ENCODE results near the gene DOCK2. TPM values are rescaled to one million over a fixed set of nuclear protein-coding genes. Genes with fewer than 3 reads are reported as not detected.

The DOCK2 gene
- polyA plus RNA-seq, 1 of the 3 experiments (the other 2 are of a cell fraction) = 3.8 TPM

DNA sequence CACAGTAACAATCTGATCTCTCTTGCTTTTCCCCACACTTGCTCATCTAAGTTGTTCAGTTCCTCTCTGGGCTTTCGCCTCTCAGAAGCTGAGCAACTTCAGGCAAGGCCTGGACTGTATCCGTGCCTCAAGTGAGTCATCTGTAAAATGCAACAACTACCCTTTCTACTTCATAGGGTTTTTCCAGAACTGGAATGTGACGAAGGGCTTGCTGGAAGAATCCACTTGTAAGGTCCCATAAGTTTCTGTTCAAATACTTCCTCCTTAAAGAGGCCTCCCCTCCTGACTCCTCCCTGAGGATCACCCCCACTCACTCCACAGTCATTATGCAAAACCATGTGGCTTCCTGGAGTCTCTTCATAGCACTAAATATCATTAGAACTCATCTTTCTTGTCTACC is 360.7 kb downstream of the DOCK2 start:
- TF ChIP-seq, protein P1, sequence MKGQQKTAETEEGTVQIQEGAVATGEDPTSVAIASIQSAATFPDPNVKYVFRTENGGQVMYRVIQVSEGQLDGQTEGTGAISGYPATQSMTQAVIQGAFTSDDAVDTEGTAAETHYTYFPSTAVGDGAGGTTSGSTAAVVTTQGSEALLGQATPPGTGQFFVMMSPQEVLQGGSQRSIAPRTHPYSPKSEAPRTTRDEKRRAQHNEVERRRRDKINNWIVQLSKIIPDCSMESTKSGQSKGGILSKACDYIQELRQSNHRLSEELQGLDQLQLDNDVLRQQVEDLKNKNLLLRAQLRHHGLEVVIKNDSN (IDR thresholded peaks at IDR 0.05; ENCODE audit: borderline replicate concordance, low read depth) = no peak
- TF ChIP-seq RFX5 (IDR thresholded peaks at IDR 0.05; ENCODE audit: low read length) (no peak), TCF12 (IDR thresholded peaks at IDR 0.05) (no peak), TAF1 (IDR thresholded peaks at IDR 0.05; ENCODE audit: borderline replicate concordance, low read depth, low read length) (no peak), MXI1 (IDR thresholded peaks at IDR 0.05; ENCODE audit: low read depth, low read length) (no peak), EZH2phosphoT487 (IDR thresholded peaks at IDR 0.05; ENCODE audit: borderline replicate concordance, low read depth) (no peak), ELF1 (IDR thresholded peaks at IDR 0.05) (no peak), NFIC (IDR thresholded peaks at IDR 0.05; ENCODE audit: borderline replicate concordance) (no peak), SMC3 (IDR thresholded peaks at IDR 0.05; ENCODE audit: low read depth, low read length) (no peak), FOXM1 (IDR thresholded peaks at IDR 0.05; ENCODE audit: low read depth) (no peak), EP300 (IDR thresholded peaks at IDR 0.05; ENCODE audit: borderline replicate concordance in 1 of 2, low read depth in 1 of 2, low read length in 1 of 2) (no peak), GABPA (IDR thresholded peaks at IDR 0.05; ENCODE audit: low read depth) (no peak), FOSL2 (IDR thresholded peaks at IDR 0.05; ENCODE audit: borderline replicate concordance, low read depth) (no peak), JUND (IDR thresholded peaks at IDR 0.05) (no peak), RXRA (IDR thresholded peaks at IDR 0.05; ENCODE audit: borderline replicate concordance, low read depth) (no peak)
- TF ChIP-seq, protein P2, sequence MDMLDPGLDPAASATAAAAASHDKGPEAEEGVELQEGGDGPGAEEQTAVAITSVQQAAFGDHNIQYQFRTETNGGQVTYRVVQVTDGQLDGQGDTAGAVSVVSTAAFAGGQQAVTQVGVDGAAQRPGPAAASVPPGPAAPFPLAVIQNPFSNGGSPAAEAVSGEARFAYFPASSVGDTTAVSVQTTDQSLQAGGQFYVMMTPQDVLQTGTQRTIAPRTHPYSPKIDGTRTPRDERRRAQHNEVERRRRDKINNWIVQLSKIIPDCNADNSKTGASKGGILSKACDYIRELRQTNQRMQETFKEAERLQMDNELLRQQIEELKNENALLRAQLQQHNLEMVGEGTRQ (IDR thresholded peaks at IDR 0.05; ENCODE audit: borderline replicate concordance, low read depth, low read length) = no peak
- TF ChIP-seq, protein P3, sequence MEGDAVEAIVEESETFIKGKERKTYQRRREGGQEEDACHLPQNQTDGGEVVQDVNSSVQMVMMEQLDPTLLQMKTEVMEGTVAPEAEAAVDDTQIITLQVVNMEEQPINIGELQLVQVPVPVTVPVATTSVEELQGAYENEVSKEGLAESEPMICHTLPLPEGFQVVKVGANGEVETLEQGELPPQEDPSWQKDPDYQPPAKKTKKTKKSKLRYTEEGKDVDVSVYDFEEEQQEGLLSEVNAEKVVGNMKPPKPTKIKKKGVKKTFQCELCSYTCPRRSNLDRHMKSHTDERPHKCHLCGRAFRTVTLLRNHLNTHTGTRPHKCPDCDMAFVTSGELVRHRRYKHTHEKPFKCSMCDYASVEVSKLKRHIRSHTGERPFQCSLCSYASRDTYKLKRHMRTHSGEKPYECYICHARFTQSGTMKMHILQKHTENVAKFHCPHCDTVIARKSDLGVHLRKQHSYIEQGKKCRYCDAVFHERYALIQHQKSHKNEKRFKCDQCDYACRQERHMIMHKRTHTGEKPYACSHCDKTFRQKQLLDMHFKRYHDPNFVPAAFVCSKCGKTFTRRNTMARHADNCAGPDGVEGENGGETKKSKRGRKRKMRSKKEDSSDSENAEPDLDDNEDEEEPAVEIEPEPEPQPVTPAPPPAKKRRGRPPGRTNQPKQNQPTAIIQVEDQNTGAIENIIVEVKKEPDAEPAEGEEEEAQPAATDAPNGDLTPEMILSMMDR (IDR thresholded peaks at IDR 0.05) = no peak
- TF ChIP-seq, protein P4, sequence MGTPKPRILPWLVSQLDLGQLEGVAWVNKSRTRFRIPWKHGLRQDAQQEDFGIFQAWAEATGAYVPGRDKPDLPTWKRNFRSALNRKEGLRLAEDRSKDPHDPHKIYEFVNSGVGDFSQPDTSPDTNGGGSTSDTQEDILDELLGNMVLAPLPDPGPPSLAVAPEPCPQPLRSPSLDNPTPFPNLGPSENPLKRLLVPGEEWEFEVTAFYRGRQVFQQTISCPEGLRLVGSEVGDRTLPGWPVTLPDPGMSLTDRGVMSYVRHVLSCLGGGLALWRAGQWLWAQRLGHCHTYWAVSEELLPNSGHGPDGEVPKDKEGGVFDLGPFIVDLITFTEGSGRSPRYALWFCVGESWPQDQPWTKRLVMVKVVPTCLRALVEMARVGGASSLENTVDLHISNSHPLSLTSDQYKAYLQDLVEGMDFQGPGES (IDR thresholded peaks at IDR 0.05; ENCODE audit: low read depth, low read length) = no peak
- TF ChIP-seq, protein P5, sequence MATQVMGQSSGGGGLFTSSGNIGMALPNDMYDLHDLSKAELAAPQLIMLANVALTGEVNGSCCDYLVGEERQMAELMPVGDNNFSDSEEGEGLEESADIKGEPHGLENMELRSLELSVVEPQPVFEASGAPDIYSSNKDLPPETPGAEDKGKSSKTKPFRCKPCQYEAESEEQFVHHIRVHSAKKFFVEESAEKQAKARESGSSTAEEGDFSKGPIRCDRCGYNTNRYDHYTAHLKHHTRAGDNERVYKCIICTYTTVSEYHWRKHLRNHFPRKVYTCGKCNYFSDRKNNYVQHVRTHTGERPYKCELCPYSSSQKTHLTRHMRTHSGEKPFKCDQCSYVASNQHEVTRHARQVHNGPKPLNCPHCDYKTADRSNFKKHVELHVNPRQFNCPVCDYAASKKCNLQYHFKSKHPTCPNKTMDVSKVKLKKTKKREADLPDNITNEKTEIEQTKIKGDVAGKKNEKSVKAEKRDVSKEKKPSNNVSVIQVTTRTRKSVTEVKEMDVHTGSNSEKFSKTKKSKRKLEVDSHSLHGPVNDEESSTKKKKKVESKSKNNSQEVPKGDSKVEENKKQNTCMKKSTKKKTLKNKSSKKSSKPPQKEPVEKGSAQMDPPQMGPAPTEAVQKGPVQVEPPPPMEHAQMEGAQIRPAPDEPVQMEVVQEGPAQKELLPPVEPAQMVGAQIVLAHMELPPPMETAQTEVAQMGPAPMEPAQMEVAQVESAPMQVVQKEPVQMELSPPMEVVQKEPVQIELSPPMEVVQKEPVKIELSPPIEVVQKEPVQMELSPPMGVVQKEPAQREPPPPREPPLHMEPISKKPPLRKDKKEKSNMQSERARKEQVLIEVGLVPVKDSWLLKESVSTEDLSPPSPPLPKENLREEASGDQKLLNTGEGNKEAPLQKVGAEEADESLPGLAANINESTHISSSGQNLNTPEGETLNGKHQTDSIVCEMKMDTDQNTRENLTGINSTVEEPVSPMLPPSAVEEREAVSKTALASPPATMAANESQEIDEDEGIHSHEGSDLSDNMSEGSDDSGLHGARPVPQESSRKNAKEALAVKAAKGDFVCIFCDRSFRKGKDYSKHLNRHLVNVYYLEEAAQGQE (IDR thresholded peaks at IDR 0.05; ENCODE audit: low read depth, low read length) = no peak
- TF ChIP-seq, protein P6, sequence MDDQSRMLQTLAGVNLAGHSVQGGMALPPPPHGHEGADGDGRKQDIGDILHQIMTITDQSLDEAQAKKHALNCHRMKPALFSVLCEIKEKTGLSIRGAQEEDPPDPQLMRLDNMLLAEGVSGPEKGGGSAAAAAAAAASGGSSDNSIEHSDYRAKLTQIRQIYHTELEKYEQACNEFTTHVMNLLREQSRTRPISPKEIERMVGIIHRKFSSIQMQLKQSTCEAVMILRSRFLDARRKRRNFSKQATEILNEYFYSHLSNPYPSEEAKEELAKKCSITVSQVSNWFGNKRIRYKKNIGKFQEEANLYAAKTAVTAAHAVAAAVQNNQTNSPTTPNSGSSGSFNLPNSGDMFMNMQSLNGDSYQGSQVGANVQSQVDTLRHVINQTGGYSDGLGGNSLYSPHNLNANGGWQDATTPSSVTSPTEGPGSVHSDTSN (IDR thresholded peaks at IDR 0.05) = no peak
- Histone ChIP-seq H3K4me3 (ENCODE audit: low read depth in 2 of 2, low read length in 1 of 2) (no peak overlapping the region), H3K4me2 (no peak overlapping the region), H4K20me1 (ENCODE audit: insufficient read depth) (no peaks in the 10 kb centered on the region), H3K9me2 (no peaks in the 10 kb centered on the region), H3K79me2 (ENCODE audit: insufficient read depth) (no peaks in the 10 kb centered on the region), H2AFZ (ENCODE audit: low read depth) (no peak overlapping the region), H3K9me3 (no peaks in the 10 kb centered on the region), H3K27me3 (ENCODE audit: insufficient read depth) (no peaks in the 10 kb centered on the region), H3K9ac (no peak overlapping the region), H3K4me1 (ENCODE audit: control insufficient read depth in 1 of 2, insufficient read depth in 2 of 2, low read depth in 1 of 2, low read length in 1 of 2) (no peaks in the 10 kb centered on the region; a peak in 1 of 4 replicates), H3K36me3 (replicated peaks in 1 of 2; ENCODE audit: control insufficient read depth in 1 of 2, insufficient read depth in 2 of 2, low read length in 1 of 2) (no peaks in the 10 kb centered on the region), H3K27ac (ENCODE audit: low read depth in 2 of 2, low read length in 1 of 2) (no peak overlapping the region), H3F3A (replicated peaks; ENCODE audit: insufficient read depth) (no peaks in the 10 kb centered on the region)
- 81% methylated on average over 3 of the region's 3 CpGs for WGBS (ENCODE audit: low lambda C conversion rate)
- ChIA-PET CTCF (interaction anchor here (2.7 kb wide), 1 partner anchor 18 kb away, joined by 23 read pairs; the partner anchor contains the start of gene INSYN2B), POLR2A (no interaction called here)
- no peak for DNase-seq

All from SK-N-SH (cell line).